Tibial nerve (tissue), 4 donors: ENCODE results near the gene CAMK1D. TPM values are rescaled to one million over a fixed set of nuclear protein-coding genes. Genes with fewer than 3 reads are reported as not detected.

ENCODE experiments used
- DNase-seq, 2 donors: peaks; one replicate each; pipeline ENCODE4 v3.0.0-alpha.2; 2019; ENCODE audit warnings: low spot score in 2 of 2
- H3K27ac ChIP-seq, 4 donors: fragments of 200-600 bp; sonication (generic) in 3 of 4; one replicate each; pipeline ENCODE4 v1.5.1; 2017 to 2019; ENCODE audit warnings: mild to moderate bottlenecking in 1 of 4
- H3K27me3 ChIP-seq, 2 donors: fragments of 200-600 bp; sonication (generic) in 1 of 2; one replicate each; pipeline versions ENCODE4 v1.5.1 to v1.6.0; 2017 to 2019
- H3K36me3 ChIP-seq, 3 donors: fragments of 200-600 bp; sonication (generic); one replicate each; pipeline ENCODE4 v1.5.1; 2018 to 2019
- H3K4me1 ChIP-seq, 4 donors: fragments of 200-600 bp; sonication (generic) in 3 of 4; one replicate each; pipeline ENCODE4 v1.5.1; 2017 to 2019
- H3K4me3 ChIP-seq, 4 donors: fragments of 200-600 bp; sonication (generic) in 3 of 4; one replicate each; pipeline ENCODE4 v1.5.1; 2017 to 2019; ENCODE audit warnings: mild to moderate bottlenecking in 1 of 4, moderate library complexity in 1 of 4
- H3K9me3 ChIP-seq, 4 donors: fragments of 200-600 bp; sonication (generic) in 3 of 4; one replicate each; pipeline ENCODE4 v1.5.1; 2017 to 2019
- EP300 ChIP-seq, 2 donors: sonication (generic); formaldehyde crosslinking; IDR thresholded peaks; one replicate each; pipeline ENCODE4 v1.6.1; 2017; ENCODE audit warnings: antibody characterized with exemption in 2 of 2, mild to moderate bottlenecking in 1 of 2
- POLR2A ChIP-seq, 2 donors: fragments of 450-650 bp; IDR thresholded peaks; one replicate each; pipeline ENCODE4 v1.6.1; 2017; ENCODE audit warnings: antibody characterized with exemption in 2 of 2, mild to moderate bottlenecking in 2 of 2, moderate library complexity in 2 of 2
- WGBS, 2 donors: methylation state at CpG; one replicate each; pipeline ENCODE4 v1.1.5; 2018; 5-methylcytosine and 5-hydroxymethylcytosine counted together
- total RNA-seq, 4 donors: library from RNA; depleted of rRNA; stranded (reverse); fragments of >200 nt; gene quantifications; one replicate each; pipeline ENCODE4 v1.1.0, GENCODE V29; 2016
- TF ChIP-seq, protein P1 (sequence below), 5 experiments: fragments of 200-600 bp in 3 of 5; fragments of 450-650 bp in 2 of 5; sonication (generic) in 3 of 5; IDR thresholded peaks; one replicate each; pipeline ENCODE4 v1.5.1; 2016 to 2019; ENCODE audit warnings: antibody characterized with exemption in 5 of 5, mild to moderate bottlenecking in 3 of 5, moderate library complexity in 2 of 5

The CAMK1D gene
- total RNA-seq, 4 donors from 2014 or later = 6.9 to 20.5 (median 17.2) TPM

DNA sequence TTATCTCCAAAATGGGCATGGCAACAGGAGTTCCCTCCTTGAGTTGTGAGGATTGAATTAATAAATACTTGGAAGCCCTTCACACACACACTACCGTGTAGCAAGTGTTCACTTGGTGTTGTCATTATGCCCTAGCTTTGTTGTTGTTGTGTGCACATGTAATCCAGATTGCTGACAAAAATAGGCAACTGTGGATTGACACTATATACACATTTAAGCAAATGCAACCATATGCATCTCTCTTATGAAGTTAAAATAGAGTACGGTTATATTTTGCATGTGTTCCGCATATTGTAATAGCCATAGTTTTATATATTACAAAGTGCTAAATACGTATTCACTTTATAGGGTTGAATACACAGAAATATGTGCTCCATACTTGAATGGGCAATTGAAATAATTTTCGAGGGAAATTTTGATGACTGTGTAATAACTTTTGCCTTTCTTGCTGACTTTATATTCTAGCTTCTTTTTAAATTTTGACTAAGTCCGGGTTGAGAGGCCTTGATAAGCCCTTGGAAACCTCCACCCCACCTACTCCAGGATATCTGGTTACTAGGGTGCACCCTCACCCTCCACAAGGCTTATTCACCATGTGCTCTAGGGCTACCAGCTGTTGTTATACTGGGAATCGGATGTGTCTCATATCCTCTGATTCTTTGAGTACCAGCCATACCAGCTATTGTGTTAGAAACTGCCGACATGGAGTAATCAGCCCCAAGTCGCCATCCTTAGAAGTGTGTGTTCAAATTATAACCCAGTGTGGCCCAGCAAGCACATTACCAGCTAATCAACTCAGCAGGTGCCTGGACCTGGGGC, 265.0 kb downstream of the CAMK1D start:
- Histone ChIP-seq H3K4me3 (no peak overlapping the region), H3K4me1 (no peaks in the 10 kb centered on the region), H3K9me3 (no peaks in the 10 kb centered on the region), H3K27ac (no peak overlapping the region), H3K27me3 (no peaks in the 10 kb centered on the region), H3K36me3 (no peaks in the 10 kb centered on the region)
- no peak for TF ChIP-seq POLR2A (IDR thresholded peaks at IDR 0.05)
- TF ChIP-seq, protein P1, sequence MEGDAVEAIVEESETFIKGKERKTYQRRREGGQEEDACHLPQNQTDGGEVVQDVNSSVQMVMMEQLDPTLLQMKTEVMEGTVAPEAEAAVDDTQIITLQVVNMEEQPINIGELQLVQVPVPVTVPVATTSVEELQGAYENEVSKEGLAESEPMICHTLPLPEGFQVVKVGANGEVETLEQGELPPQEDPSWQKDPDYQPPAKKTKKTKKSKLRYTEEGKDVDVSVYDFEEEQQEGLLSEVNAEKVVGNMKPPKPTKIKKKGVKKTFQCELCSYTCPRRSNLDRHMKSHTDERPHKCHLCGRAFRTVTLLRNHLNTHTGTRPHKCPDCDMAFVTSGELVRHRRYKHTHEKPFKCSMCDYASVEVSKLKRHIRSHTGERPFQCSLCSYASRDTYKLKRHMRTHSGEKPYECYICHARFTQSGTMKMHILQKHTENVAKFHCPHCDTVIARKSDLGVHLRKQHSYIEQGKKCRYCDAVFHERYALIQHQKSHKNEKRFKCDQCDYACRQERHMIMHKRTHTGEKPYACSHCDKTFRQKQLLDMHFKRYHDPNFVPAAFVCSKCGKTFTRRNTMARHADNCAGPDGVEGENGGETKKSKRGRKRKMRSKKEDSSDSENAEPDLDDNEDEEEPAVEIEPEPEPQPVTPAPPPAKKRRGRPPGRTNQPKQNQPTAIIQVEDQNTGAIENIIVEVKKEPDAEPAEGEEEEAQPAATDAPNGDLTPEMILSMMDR (IDR thresholded peaks at IDR 0.05) = no peak
- TF ChIP-seq EP300 (IDR thresholded peaks at IDR 0.05) = no peak
- no peak for DNase-seq
- WGBS, 2 donors = 81% methylated on average over 9 of the region's 9 CpGs

DNA sequence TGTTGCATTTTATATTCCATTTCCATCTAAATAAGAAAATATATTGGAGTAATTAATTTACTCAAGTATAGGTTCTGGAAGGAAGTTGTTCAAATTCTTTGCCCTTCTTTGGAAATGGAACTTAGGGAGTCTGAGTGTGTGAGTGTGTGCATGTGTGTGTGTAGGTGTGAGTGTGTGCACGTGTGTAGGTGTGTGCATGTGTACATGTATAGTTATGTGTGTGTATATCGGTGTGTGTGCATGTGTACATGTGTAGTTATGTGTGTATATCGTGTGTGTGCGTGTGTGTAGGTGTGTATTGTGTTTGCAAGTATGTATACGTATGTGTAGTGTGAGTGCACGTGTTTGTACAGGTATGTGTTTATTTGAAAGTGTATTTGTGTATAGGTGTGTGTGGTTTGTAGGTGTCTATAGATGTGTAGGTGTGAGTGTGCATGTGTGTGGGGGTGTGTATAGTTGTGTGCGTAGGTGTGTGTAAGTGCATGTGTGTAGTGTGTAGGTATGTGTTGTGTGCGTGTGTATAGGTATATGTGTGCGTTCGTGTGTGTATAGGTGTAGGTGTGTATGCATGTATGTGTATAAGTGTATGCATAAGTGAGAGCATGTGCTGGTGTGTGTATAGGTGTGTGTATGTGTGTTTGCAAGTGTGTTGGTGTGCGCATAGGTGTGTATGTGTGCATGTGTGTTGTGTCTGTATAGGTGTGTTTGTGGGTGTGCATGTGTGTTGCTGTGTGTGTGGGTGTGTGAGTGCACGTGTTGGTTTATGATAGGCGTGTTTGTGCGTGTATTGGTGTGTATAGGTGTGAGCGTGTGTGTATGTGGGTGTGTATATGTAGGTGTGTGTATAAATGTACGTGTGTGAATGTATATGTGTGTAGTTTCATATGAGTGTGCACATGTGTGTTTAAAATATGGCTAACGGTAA, 266.2 kb downstream of the CAMK1D start:
- no peak overlapping the region for H3K27ac ChIP-seq
- DNase-seq = no peak
- WGBS, 2 donors = 95 to 96% methylated on average over 17 of the region's 17 CpGs
- H3K36me3 ChIP-seq = no peaks in the 10 kb centered on the region
- H3K4me1 ChIP-seq = no peaks in the 10 kb centered on the region
- H3K4me3 ChIP-seq = no peak overlapping the region
- TF ChIP-seq, protein P1 (IDR thresholded peaks at IDR 0.05) = no peak
- TF ChIP-seq EP300 (IDR thresholded peaks at IDR 0.05) (no peak), POLR2A (IDR thresholded peaks at IDR 0.05) (no peak)
- H3K27me3 ChIP-seq = no peaks in the 10 kb centered on the region
- no peaks in the 10 kb centered on the region for H3K9me3 ChIP-seq

DNA sequence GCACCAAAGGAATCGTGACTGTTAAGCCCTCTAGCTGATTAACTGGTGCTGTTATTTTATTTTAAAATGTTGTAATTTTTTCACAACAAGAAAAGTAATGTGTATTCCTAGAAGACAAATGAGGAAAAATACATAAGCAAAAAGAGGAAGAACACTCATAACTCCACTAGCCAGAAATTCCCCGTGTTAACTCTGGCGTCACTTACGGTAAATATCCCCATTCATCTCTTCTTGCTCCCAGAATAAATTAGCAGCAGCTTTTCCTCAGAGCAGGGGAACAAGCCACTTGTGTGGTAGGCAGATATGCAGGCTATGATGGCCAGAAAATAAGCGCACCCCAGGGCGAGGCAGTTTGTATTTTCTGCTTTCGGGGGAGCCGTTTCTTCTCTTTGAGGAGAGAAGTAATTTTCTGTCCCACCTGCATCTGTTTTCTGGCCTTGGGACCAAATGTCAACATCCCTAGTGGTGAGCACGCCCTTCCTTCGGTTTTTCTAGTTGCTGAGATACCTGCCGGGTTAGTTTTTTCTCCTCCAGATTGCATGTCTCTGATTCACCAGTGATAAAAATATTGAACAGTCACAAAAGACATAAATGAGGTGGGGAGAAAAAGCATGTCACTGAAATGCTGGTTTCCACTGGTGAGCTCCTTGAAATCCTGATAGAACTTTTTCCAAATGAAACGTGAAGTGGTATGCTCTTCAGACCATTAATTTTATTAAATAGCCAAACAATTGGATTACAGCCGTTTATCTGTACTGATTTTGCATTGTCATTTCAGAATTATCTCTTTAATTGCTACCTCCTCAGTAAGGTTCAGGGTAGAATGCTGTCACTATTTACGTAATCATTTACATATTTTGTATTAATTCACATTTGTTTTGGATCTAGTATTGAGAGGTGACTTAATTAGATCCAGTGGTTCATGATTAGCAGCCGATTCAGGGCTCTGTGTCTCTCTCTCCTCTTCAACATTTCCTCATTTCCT, 268.1 kb downstream of the CAMK1D start:
- WGBS, 2 donors = 68% methylated on average over 15 of the region's 15 CpGs
- Histone ChIP-seq H3K4me3 (no peak overlapping the region), H3K27ac (no peak overlapping the region), H3K9me3 (peaks cover 0 to 8% (median 0%) of the 10 kb centered on the region in 4 donors), H3K36me3 (no peaks in the 10 kb centered on the region), H3K4me1 (no peaks in the 10 kb centered on the region), H3K27me3 (no peaks in the 10 kb centered on the region)
- DNase-seq = no peak
- TF ChIP-seq POLR2A (IDR thresholded peaks at IDR 0.05) (no peak), EP300 (IDR thresholded peaks at IDR 0.05) (no peak)
- TF ChIP-seq, protein P1 (IDR thresholded peaks at IDR 0.05) = no peak

DNA sequence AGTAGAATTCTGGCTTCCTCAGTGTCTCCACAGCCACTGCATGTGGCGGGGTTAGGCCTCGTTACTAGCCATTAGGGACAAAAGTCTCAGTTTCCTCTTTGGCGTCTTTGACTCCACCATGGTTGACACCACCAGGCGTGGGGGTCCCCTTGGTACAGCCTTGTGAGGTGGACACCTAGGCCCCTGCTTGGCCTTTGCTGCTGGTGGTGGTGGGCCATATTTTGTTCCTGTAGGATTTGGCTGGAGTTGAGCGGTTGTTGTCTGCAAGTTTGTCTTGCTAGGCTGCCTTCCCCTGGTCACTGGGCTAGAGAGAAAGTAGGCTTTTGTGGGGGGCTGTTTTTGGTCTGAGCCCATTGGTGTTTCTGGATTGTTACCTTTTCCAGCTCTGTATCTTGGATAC, 272.7 kb downstream of the CAMK1D start:
- Histone ChIP-seq H3K27ac (no peak overlapping the region), H3K4me1 (no peaks in the 10 kb centered on the region), H3K36me3 (no peaks in the 10 kb centered on the region), H3K27me3 (no peaks in the 10 kb centered on the region), H3K4me3 (no peak overlapping the region), H3K9me3 (peaks cover 0 to 19% (median 0%) of the 10 kb centered on the region in 4 donors)
- 93 to 100% methylated on average over 4 to 5 of the region's 5 CpGs for WGBS, 2 donors
- no peak for DNase-seq
- no peak for TF ChIP-seq EP300 (IDR thresholded peaks at IDR 0.05)
- no peak for TF ChIP-seq POLR2A (IDR thresholded peaks at IDR 0.05)
- TF ChIP-seq, protein P1 (IDR thresholded peaks at IDR 0.05) = no peak
